ENCODE measurements around the gene CIZ1.

The CIZ1 gene

DNA sequence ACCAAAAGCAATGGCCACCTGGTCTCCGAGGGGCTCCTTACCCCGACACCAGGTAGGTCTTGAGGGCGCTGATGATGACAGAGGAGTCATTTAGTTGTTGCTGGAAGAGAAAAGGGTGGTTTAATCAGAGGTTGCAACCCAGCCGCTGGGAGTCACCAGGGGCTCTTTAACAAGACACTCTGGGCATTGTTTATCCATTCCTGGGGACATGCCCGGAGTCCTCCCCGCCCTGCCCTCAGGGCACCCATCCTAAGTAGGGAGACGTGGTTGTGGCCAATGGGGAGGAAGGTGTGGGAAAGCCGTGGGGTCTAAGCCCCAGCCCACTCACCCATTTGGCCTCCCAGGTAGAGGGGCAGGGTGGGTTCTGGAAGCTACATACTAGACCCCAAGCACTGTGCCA is 66.9 kb downstream of the CIZ1 start:
- no peak for DNase-seq

DNA sequence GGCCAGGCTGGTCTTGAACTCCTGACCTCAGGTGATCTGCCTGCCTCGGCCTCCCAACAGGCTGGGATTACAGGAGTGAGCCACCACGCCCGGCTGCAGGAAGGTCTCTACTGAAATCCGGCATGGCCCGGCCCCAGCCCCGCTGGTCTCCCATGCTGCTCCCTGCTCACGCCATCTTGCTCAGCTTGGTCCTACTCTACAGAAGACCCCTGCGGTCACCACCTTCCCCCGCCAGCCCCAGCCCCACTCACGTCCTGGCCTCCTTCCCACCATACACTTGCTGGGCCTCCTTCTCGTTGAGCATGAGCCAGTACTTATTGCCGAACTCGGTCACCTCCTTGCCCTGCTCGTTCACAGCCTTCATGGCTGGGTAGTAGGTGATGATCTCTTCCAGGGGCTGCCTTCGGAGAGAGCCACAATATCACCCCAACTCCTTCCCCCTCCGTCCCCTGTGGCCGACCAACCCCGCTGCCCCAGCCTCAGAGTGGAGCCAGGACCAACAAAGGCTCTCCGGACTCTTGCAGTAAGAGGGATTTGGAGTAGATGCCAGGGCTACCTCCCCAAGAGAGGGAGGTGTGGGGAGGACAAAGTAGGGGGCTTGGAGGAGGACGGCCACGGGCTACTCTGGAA is 67.8 kb downstream of the CIZ1 start:
- no peak for DNase-seq

DNA sequence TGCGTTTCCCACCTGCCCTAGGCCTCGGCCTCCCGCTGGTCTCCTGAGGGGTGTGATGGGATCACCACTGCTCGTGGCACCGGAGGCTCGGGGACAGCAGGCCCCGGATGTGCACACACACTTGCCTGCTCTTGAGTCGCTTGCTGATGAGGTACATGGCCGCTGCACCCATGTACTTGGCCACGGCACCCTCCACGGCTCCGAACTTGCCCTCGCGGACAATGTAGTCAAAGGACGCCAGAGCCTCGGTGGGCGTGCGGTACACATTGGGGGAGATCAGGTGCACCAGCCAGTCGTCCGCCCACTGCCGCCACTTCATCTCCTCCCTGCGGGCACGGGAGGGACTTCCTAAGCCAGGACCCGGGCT is 68.6 kb downstream of the CIZ1 start:
- no peak for DNase-seq

DNA sequence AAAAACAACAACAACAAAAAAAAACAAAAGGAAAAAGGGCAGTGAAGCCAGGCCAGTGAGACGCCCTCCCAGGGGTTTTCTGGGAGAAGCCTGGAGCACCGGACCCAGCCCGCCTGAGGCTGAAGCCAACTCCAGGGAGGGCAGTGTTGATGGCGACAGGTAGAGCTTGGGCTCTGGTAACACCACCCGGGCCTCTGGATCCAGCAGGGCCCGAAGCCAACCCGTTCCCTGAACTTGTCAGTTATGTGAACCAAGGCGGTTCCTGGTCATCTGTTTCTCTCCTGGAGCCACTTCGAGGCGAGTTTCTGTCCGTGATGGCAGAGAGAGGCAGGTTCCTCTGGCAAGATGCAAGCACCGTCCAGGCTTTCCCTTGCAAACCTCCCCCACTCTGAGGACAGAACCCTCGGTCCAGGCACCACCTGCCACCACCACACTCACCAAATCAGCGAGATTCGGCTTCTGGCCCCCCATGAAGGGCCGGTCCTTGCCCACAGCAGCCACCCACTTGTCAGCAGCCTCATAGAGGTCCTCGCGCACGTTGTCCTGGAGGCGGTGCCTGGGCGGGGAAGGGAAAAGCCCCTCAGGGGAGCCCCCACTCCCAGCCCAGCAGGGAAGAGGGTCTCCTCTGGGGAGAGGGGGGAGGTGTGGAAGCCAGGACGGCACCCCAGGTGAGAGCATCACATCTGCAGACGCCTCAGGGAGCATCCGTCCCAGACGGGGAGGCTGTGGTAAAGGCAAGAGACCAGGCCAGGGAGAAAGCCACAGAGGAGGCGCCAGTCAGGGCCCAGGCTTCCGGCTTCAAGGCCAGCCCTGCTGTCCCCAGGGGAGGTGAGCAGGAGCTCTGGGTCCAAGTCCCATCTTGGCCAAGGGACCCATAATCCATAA is 69.2 kb downstream of the CIZ1 start:
- DNase-seq, result no peak

DNA sequence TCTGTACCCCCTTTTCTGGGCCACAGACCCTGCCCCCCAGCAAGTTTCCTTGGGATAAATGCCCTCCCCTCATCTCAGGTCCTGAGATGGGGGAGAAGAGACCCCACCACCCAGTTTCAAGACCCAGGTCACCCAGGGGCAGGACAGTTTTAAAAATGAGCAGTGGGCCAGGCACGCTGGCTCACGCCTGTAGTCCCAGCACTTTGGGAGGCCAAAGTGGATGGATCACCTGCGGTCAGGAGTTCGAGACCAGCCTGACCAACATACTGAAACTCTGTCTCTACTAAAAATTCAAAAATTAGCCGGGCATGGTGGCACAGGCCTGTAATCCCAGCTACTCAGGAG is 69.9 kb downstream of the CIZ1 start:
- DNase-seq, result no peak

DNA sequence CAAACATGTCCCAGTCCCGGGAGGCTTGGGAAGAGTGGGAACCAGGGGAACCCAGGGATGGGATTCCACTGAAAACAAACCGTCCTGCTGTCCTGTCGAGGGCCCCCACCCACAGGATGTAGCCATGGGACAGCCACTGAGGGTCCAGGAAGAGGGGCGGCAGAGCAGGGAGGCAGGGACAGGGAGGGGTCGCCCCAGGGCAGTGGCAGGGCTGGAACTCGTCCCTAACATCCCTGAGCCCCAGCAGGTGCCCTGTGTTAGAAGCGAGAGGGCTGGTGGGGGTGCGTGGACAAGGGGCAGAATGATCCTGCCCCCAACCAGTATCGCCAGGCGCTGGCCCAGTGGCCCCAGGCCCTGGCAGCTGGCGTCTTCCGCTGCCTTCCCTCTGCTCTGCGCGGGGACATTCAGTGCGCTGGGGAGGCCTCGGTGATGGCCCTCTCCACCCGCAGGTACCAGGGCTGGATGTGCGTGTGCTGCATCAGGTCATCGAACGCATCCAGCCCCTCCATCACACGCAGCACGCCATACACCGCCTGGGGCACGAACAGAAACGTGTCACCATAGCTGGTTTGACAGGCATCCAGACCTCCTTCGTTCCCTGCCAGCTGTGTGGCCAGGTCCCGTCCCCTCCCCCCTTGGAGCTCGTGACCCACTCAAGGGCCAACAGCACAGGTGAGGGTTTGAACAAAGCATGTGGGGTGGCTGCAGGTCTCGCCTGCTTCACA is 70.5 kb downstream of the CIZ1 start:
- no peak for DNase-seq

DNA sequence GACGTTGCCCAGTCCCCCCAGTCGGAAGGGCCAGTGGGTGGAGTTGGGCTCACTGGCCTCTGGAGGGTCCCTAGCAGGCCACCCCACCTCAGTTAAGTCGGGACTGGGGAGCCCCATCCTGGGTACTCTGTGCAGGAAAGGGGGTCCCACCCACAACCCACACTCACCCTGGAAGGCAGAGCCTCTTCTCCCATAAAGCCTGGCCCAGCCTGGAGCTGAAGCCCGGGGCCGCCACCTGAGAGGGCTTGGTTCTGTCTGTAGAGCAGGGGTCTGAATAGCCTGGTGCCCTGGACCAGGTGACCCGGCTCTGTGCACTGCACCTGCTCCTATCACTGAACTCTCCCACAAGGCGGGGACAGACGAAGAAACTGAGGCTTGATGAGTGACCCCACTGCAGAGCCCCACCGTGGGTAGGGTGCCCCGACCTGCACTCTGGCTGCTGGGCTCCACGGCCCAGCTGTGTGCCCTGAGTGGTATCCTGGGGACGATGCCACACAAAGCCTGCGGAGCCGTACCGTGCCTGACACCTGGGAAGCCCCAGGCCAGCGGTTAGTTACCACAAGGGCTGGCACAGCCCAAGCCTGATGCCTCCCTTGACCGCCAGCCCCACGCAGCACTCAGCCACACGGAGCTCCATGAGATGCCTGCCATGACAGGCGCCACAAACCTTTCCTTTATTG is 71.2 kb downstream of the CIZ1 start:
- DNase-seq, result no peak

DNA sequence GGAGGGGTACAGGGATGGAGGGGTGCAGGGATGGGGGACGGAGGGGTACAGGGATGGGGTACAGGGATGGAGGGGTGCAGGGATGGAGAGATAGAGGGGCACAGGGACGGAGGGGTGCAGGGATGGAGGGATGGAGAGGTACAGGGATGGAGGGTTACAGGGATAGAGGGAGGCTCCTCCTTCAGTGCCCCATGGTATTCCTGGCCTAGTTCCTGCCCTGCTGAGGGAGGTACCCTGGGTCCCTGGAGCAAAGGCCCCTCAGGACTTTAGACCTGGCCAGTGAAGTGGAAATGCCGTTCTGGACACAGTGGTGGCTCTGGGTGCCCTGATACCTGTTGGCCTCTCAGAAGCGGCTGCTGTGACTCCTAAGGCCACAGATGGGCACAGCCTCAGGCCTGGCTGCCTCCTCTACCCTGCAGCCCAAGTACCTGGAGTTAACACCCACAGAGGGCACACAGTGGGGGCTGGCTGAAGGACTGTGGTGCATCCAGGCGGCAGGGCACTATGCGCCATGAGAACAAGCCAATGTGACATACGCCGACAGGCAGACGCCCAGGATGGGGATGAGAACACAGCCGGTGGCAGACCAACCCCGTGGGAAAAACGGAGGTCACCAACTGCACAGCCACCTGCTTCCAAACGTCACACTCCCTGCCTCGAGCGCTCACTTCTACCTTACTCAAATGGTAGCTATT is 72.3 kb downstream of the CIZ1 start:
- no peak for DNase-seq

DNA sequence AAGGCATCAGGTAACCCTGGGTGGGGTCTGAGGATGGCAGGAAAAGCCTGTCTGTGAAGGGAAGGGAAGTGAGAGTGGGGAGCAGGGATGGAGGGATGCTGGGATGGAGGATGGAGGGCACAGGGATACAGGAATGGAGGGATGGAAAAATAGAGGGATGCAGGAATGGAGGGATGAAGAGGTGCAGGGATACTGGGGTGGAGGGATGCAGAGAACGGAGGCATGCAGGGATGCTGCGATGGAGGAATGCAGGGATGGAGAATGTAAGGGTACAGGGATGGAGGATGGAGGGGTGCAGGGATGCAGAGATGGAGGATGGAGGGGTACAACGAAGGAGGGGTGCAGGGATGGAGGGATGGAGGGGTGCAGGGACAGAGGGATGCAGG is 72.9 kb downstream of the CIZ1 start:
- no peak for DNase-seq

DNA sequence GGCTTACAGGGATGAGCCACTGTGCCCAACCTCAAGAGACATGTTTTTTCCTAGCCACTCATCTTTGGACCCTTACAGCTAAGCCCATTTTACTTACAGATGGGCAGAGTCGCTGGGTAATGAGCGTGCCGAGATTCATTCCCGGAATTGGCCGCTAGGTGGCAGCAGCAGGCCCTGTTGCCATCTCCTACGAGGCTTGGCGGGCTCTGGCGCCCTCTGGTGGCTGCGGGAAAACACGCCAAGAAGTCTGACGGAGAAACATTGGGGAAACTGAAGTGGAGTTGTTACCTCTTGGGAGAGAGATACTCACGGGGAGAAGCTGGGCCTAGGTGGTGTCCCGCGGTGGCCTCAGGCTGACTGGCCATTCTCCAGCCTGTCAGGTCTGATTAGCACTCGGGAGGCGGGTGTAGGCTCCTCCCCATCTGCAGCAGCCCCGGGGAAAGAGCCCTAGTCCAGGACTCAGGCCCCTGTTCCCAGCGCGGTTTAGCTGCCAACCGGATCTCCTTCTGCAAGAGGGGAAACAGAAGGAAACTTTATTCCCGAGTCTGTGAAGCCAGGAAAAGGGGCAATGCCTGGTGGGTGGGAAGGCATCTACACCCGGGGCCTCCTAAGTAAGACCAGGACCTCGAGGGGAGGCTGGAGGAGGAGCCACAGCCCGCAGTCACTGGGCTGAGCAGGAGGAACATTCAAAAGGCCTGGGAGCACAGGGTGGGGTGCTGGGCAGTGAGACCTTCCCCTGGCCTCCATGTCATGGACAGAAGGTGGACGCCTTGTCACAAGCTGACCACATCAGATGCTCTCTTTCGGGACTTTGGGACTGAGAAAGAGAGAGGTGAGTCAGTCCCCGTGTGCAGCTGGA is 73.5 kb downstream of the CIZ1 start:
- DNase-seq, result peak; percentile 87

DNA sequence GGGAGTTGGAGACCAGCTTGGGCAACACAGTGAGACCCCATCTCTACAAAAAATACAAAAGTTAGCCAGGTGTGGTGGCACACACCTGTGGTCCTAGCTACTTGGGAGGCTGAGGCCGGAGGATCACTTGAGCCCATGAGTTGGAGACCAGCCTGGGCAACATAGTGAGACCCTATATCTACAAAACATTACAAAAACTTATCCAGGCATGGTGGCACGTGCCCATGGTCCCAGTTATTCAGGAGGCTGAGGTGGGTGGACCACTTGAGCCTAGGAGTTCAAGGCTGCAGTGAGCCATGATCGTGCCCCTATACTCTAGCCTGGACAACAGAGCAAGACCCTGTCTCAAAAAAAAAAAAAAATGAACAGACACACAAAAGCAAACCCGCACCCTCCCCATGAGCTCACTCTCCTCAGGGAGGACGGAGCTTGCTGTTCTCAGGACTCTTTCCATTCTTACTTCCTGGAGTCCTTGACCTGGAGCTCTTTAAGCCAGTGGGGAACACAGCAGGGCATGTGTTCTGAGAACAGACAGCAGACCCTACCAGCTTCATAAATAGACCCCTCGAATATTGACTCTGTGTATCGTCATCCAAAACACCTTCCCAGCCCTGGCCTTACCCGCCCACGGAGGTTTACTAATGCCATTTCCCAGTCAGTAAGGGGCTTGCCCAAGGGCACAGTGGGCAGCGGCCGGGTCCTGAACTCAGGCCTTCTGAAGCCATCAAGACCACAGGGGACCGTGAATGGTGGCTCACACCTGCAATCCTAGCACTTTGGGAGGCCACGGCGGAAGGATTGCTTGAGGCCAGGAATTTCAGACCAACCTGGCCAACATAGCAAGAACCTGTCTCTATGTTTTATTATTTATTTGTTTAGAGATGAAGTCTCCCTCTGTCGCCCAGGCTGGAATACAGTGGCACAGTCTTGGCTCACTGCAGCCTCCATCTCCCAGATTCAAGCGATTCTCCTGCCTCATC is 75.0 kb downstream of the CIZ1 start:
- no peak for DNase-seq
